Thyroid gland (tissue), 4 donors: Measurements from ENCODE around the gene TRIP12.

Source experiments
- CTCF ChIP-seq, 6 experiments: fragments of 200-600 bp in 3 of 6; fragments of 450-650 bp in 3 of 6; sonication (generic) in 3 of 6; IDR thresholded peaks; one replicate each; pipeline ENCODE4 v1.5.1; 2016 to 2019; ENCODE audit warnings: antibody characterized with exemption in 6 of 6, mild to moderate bottlenecking in 2 of 6, inconsistent platforms in 1 of 6, moderate library complexity in 1 of 6
- POLR2A ChIP-seq, 2 donors: fragments of 450-650 bp; IDR thresholded peaks; one replicate each; pipeline ENCODE4 v1.6.1; 2017; ENCODE audit warnings: antibody characterized with exemption in 2 of 2, mild to moderate bottlenecking in 2 of 2, moderate library complexity in 1 of 2

- TF ChIP-seq POLR2A (IDR thresholded peaks at IDR 0.05) (no peak), CTCF (IDR thresholded peaks at IDR 0.05) (no peak)
Measured at GRCh38 chr2:229795058-229795457, 126.8 kb downstream of the TRIP12 start.
